ENCODE data around the gene CEP44. TPM values are rescaled to one million over a fixed set of nuclear protein-coding genes. Genes with fewer than 3 reads are reported as not detected.

The CEP44 gene
- total RNA-seq, 1 donor from 2014 or later, result 15.4 TPM

- Mint-ChIP-seq H3K27me3 (ENCODE audit: insufficient read depth) (no peaks in the 10 kb centered on the region), H3K27ac (no peak overlapping the region), H3K36me3 (ENCODE audit: low read depth) (peaks cover 9% of the 10 kb centered on the region), H3K4me1 (ENCODE audit: low read depth) (peaks cover 12% of the 10 kb centered on the region), H3K9me3 (no peaks in the 10 kb centered on the region), H3K4me3 (no peak overlapping the region)
- intact Hi-C loops (cut with micrococcal nuclease), result no loop called here
- DNase-seq (ENCODE audit: low spot score), result no peak
These were observed 33.2 kb downstream of the CEP44 start for GRCh38 chr4:174316954-174317353.

DNA sequence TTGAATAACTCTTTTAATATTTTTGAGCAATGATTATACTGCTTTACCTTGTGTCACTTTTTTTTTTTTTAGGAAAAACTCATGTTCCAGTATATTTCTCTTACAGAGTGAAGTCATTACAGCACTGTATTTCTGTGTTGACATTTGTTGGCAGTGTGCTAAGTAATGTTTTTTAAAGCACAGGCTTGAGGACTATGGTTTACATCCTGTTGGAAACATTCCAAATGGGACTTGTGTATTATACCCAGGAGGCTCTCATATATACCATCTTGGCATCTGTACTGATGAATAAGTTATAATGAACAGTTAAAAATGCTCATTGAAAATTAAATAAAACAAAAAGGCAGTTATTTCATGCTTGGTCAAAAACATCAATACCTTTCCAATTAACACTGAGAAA is 33.8 kb downstream of the CEP44 start:
- no peak for DNase-seq (ENCODE audit: low spot score)
- Mint-ChIP-seq H3K4me1 (ENCODE audit: low read depth) (peaks cover 12% of the 10 kb centered on the region), H3K27me3 (ENCODE audit: insufficient read depth) (no peaks in the 10 kb centered on the region), H3K4me3 (no peak overlapping the region), H3K9me3 (no peaks in the 10 kb centered on the region), H3K27ac (no peak overlapping the region), H3K36me3 (ENCODE audit: low read depth) (peaks cover 8% of the 10 kb centered on the region)
- intact Hi-C loops (cut with micrococcal nuclease), result no loop called here

DNA sequence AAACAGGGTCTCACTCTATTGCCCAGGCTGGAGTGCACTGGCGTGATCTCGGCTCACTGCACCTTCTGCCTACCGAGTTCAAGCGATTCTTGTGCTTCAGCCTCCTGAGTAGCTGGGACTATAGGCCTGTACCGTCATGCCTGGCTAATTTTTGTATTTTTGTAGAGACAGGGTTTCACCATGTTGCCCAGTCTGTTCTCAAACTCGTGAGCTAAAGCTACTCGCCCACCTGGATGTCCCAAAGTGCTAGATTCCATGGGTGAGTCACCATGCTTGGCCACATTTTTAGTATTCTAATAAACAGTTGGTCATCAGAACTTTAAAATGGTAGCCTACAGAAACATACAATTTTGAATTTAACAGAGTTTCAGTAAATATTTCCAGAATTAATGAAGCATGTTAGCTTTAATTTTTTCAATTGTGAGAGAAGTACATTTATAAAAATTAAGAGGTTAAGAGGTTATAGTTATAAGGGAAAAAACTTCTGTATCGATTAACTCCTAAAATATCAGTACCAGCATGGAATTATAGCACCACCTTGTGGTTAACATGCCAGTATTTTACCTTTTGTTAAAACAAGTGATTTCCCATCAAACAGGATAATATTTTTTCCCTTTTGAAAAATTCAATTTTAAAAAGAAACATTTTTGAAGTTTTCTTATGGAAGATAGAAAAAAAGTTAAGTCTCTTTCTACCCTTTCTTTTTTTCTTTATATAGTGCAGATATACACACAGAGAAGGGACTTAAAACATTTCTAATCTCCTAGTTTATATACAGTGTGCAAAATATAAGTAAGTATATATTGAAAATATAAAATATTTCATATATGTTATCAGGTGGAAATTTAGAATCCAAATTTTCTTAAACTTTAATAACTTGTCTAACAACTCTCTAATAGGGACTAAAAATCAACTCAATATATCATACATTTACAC is 35.4 kb downstream of the CEP44 start:
- Mint-ChIP-seq H3K4me1 (ENCODE audit: low read depth) (no peaks in the 10 kb centered on the region), H3K27me3 (ENCODE audit: insufficient read depth) (no peaks in the 10 kb centered on the region), H3K36me3 (ENCODE audit: low read depth) (peaks cover 2% of the 10 kb centered on the region), H3K4me3 (no peak overlapping the region), H3K9me3 (no peaks in the 10 kb centered on the region), H3K27ac (no peak overlapping the region)
- intact Hi-C loops (cut with micrococcal nuclease), result loop anchor here (1.0 to 2.0 kb wide), 3 partner anchors 36 to 899 kb away; partner anchors contain the start of genes CEP44 and FBXO8
- no peak for DNase-seq (ENCODE audit: low spot score)

- Mint-ChIP-seq H3K27ac (no peak overlapping the region), H3K4me1 (ENCODE audit: low read depth) (no peaks in the 10 kb centered on the region), H3K4me3 (no peak overlapping the region), H3K27me3 (ENCODE audit: insufficient read depth) (no peaks in the 10 kb centered on the region), H3K36me3 (ENCODE audit: low read depth) (peaks cover 2% of the 10 kb centered on the region), H3K9me3 (no peaks in the 10 kb centered on the region)
- intact Hi-C loops (cut with micrococcal nuclease), result no loop called here
- DNase-seq (ENCODE audit: low spot score), result no peak
These were observed 36.9 kb downstream of the CEP44 start for GRCh38 chr4:174320494-174321199.

DNA sequence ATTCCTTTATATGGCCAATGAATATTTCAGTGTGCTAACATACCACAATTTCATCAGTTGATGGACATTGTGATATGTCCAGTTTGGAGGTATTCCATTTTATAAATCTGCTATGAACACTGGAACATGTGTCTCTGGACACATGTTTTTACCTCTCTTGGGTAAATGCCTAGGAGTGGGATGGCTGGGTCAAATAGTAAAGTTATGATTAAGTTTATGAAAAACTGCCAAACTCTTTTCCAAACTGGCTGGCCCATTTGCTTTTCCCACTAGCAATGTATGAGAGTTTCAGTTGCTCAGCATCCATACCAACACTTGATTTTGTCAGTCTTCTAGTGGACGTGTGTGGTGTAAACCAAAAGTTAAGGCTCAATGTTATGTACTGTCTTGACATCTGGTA is 40.5 kb downstream of the CEP44 start:
- no peak overlapping the region for H3K4me3 Mint-ChIP-seq
- H3K36me3 Mint-ChIP-seq (ENCODE audit: low read depth), result peaks cover 2% of the 10 kb centered on the region
- no peak overlapping the region for H3K27ac Mint-ChIP-seq
- intact Hi-C loops (cut with micrococcal nuclease), result no loop called here
- H3K27me3 Mint-ChIP-seq (ENCODE audit: insufficient read depth), result no peaks in the 10 kb centered on the region
- no peaks in the 10 kb centered on the region for H3K4me1 Mint-ChIP-seq (ENCODE audit: low read depth)
- DNase-seq (ENCODE audit: low spot score), result no peak
- no peaks in the 10 kb centered on the region for H3K9me3 Mint-ChIP-seq

GRCh38 chr4:174324725-174325124 is 41.0 kb downstream of the CEP44 start:
- intact Hi-C loops (cut with micrococcal nuclease), result no loop called here
- H3K27me3 Mint-ChIP-seq (ENCODE audit: insufficient read depth), result no peaks in the 10 kb centered on the region
- peaks cover 2% of the 10 kb centered on the region for H3K36me3 Mint-ChIP-seq (ENCODE audit: low read depth)
- no peak for DNase-seq (ENCODE audit: low spot score)
- H3K4me3 Mint-ChIP-seq, result no peak overlapping the region
- peak overlapping the region; percentile 44 for H3K27ac Mint-ChIP-seq
- H3K4me1 Mint-ChIP-seq (ENCODE audit: low read depth), result no peaks in the 10 kb centered on the region
- no peaks in the 10 kb centered on the region for H3K9me3 Mint-ChIP-seq

- Mint-ChIP-seq H3K27me3 (ENCODE audit: insufficient read depth) (no peaks in the 10 kb centered on the region), H3K4me3 (no peak overlapping the region), H3K4me1 (ENCODE audit: low read depth) (no peaks in the 10 kb centered on the region), H3K9me3 (no peaks in the 10 kb centered on the region), H3K36me3 (ENCODE audit: low read depth) (peaks cover 2% of the 10 kb centered on the region), H3K27ac (no peak overlapping the region)
- no peak for DNase-seq (ENCODE audit: low spot score)
- intact Hi-C loops (cut with micrococcal nuclease), result no loop called here
These were observed 49.2 kb downstream of the CEP44 start for GRCh38 chr4:174332741-174333493.

DNA sequence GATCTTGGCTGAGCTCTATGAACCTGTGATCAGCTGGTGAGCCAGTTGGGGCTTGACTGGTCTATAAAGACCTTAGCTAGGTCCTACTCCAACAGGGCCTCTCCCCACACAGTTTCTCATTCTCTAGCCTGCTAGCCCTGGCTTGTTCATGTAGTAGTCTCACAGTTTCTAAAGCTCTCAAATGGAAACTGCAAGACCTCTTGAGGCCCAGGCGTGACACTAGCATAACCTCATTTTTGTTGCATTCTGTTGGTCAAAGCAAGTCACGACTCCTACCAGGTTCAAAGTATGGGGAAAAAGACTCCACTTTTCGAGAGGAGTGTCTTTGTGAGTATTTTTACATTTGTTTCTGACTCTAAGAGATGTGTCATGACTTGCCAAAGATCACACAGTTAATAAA is 50.9 kb downstream of the CEP44 start:
- Mint-ChIP-seq H3K27me3 (ENCODE audit: insufficient read depth) (no peaks in the 10 kb centered on the region), H3K9me3 (no peaks in the 10 kb centered on the region), H3K4me3 (no peak overlapping the region), H3K4me1 (ENCODE audit: low read depth) (no peaks in the 10 kb centered on the region), H3K27ac (no peak overlapping the region), H3K36me3 (ENCODE audit: low read depth) (peaks cover 2% of the 10 kb centered on the region)
- no peak for DNase-seq (ENCODE audit: low spot score)
- intact Hi-C loops (cut with micrococcal nuclease), result no loop called here

DNA sequence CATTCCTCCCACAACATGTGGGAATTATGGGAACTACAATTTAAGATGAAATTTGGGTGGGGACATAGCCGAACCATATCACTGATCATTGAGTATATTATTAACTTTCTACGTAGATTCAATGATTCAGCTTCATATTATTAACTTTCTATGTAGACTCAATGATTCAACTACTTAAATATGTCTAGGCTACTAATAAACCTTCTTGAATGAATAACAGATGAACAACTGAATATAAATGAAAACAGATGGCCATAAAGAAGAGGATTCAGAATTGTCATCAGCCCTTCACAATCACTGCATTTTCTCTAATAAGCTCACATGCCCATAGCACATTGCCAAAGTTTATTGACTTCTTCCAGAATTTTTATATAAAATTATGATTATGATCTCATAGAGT is 57.0 kb downstream of the CEP44 start:
- no peak for DNase-seq (ENCODE audit: low spot score)
- H3K27ac Mint-ChIP-seq, result no peak overlapping the region
- H3K4me1 Mint-ChIP-seq (ENCODE audit: low read depth), result no peaks in the 10 kb centered on the region
- H3K36me3 Mint-ChIP-seq (ENCODE audit: low read depth), result no peaks in the 10 kb centered on the region
- peaks cover 6% of the 10 kb centered on the region for H3K27me3 Mint-ChIP-seq (ENCODE audit: insufficient read depth)
- H3K4me3 Mint-ChIP-seq, result no peak overlapping the region
- intact Hi-C loops (cut with micrococcal nuclease), result no loop called here
- H3K9me3 Mint-ChIP-seq, result no peaks in the 10 kb centered on the region

GRCh38 chr4:174349156-174349555 is 65.4 kb downstream of the CEP44 start:
- Mint-ChIP-seq H3K9me3 (peaks cover 3% of the 10 kb centered on the region), H3K27me3 (ENCODE audit: insufficient read depth) (peaks cover 34% of the 10 kb centered on the region), H3K4me1 (ENCODE audit: low read depth) (no peaks in the 10 kb centered on the region), H3K4me3 (no peak overlapping the region), H3K36me3 (ENCODE audit: low read depth) (peaks cover 1% of the 10 kb centered on the region), H3K27ac (no peak overlapping the region)
- no peak for DNase-seq (ENCODE audit: low spot score)
- intact Hi-C loops (cut with micrococcal nuclease), result no loop called here

- Mint-ChIP-seq H3K27me3 (ENCODE audit: insufficient read depth) (peaks cover 36% of the 10 kb centered on the region), H3K4me1 (ENCODE audit: low read depth) (peaks cover 3% of the 10 kb centered on the region), H3K36me3 (ENCODE audit: low read depth) (peaks cover 1% of the 10 kb centered on the region), H3K4me3 (no peak overlapping the region), H3K9me3 (peaks cover 3% of the 10 kb centered on the region), H3K27ac (no peak overlapping the region)
- DNase-seq (ENCODE audit: low spot score), result no peak
- intact Hi-C loops (cut with micrococcal nuclease), result no loop called here
These were observed 68.5 kb downstream of the CEP44 start for GRCh38 chr4:174352061-174352819.

GRCh38 chr4:174357321-174357720 is 73.6 kb downstream of the CEP44 start:
- no peak for DNase-seq (ENCODE audit: low spot score)
- H3K27ac Mint-ChIP-seq, result no peak overlapping the region
- no peak overlapping the region for H3K4me3 Mint-ChIP-seq
- intact Hi-C loops (cut with micrococcal nuclease), result loop anchor here (5.0 kb wide), 2 partner anchors 180 to 1965 kb away; no protein-coding TSS in a partner anchor
- no peaks in the 10 kb centered on the region for H3K36me3 Mint-ChIP-seq (ENCODE audit: low read depth)
- H3K4me1 Mint-ChIP-seq (ENCODE audit: low read depth), result peaks cover 26% of the 10 kb centered on the region
- peaks cover 21% of the 10 kb centered on the region for H3K27me3 Mint-ChIP-seq (ENCODE audit: insufficient read depth)
- H3K9me3 Mint-ChIP-seq, result no peaks in the 10 kb centered on the region

Data from activated T-helper 1 cell treated with anti-CD3 and anti-CD28 coated beads, Interleukin-12 subunit alpha, Interleukin-12 subunit beta, Interleukin-2, Interleukin-4 antibody, amounts not matched to agents 30 ng/mL and 10 ng/mL and 1 ng/mL, durations not matched to agents 14 hours and 24 hours and 36 hours (primary cell).